Fibroblast of the conjunctiva (primary cell): Measurements from ENCODE around the gene AP1M2.
"Not testable (repeated sequence)": the region's sequence is repeated elsewhere in the genome, so short reads cannot be mapped to it uniquely, and the experiment has no call there.

ENCODE experiments used
- DNase-seq: peaks from one replicate; pipeline ENCODE4 v3.0.0-alpha.2; 2010; ENCODE audit warnings: low read depth

Gene AP1M2

GRCh38 chr19:10565028-10565566, 22.0 kb downstream of the AP1M2 start:
- no peak for DNase-seq

DNA sequence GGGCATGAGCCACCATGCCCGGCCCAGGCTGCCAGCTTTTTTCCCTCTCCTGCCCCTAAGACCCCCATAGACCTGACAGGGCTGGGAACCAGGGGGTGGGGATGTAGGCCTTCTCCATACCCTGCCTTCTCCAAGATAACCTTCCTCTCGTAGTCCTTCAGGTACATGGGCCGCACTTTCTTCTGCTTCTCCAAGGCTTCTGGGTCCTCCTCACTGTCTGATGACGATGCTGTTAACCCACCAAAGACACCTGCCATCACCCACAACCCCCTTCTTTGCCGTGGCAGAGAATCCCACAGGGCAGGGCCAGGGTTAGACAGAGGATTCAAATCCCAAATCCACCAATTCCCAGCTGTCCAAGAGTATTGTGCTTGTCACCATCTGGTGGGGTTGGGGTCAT, 24.5 kb downstream of the AP1M2 start:
- DNase-seq = no peak

DNA sequence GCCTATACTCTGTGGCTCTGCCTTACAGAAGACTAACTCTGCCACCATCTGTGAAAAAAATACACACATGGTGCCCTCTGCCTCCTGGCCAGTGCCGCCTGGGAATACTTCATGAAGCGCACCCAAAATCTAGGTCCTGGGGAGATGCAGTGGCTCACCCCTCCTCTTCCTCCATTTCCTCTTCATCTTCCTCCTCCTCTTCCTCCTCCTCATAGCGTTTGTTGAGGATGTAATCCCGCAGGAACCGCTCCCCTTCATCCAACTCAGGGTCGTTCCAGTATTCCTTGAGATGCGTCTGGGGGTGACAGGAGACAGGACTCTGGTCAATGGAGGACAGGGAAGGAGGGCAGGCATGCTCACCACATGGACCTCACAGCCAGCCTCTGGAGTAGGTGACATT, 27.0 kb downstream of the AP1M2 start:
- no peak for DNase-seq

DNA sequence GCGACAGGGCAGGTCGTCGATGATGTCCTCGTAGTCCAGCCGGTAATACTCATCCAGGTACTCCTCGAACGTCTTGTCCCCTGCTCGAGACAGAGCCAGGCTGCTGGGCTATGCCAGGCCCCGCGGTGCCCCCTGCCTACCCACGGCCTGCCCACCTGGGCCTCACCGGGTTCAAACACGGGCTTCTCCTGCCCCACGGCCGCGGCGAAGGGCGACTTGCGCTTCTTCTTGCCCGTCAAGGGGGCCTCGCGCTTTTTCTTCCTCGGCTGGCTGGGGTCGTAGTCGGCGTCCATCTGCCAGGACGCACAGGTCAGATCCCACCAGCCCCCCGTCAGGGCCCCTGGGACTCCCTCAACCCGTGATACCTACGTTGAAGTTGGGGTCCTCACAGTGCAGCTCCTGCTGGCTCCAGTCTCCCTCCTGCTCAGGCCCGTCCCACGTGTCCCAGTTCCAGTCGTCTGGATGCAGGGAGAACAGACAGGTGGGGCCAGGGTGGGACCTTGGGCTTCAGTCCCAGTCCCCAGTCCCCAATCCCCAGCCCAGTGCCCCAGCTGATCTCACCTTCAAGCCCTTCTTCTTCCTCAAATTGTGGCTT, 29.4 kb downstream of the AP1M2 start:
- no peak for DNase-seq

DNA sequence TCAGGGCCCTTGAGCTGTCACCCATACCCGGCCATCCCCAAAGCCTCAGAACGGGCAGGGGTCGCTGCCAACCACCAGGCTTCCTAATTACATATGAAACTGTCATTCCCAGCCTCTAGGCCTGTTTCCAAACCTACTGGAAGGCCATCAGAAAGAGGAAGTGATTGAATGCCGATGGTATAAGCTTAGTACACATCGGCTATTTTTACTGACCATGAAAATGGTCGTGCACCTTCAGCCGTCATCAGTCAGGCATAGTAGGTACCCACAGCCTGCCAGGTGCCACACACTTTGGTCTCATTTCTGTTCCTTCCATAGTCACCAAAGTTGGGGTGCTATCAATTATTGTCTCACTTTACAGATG, 31.5 kb downstream of the AP1M2 start:
- DNase-seq = no peak

GRCh38 chr19:10554760-10555609, 32.1 kb downstream of the AP1M2 start:
- DNase-seq = no peak

GRCh38 chr19:10553943-10554381, 33.1 kb downstream of the AP1M2 start:
- no peak for DNase-seq

- no peak for DNase-seq
Measured at GRCh38 chr19:10553087-10553667, 33.9 kb downstream of the AP1M2 start.

GRCh38 chr19:10552510-10553053, 34.5 kb downstream of the AP1M2 start:
- no peak for DNase-seq

DNA sequence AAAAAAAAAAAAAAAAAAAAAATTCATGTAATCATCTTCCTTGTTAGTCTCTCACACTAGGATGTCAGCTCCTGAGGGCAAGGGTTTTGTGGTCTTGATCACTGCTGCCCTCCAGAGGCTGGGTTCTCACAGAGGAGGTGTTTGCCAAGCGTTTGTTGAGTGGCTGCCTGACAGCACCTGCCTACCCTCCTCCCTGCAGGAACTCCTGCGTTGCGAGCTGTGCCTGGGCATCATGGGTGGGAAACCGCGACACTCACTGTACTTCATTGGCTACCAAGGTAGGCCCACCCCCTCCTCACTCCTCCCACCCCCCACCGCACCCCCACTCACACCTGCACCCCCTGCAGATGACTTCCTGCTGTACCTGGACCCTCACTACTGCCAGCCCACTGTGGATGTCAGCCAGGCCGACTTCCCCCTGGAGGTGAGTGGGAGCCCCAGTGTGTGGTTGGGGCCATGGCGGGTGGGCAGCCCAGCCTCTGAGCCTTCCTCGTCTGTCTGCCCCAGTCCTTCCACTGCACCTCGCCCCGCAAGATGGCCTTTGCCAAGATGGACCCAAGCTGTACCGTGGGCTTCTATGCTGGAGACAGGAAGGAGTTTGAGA, 35.3 kb downstream of the AP1M2 start:
- no peak for DNase-seq

DNA sequence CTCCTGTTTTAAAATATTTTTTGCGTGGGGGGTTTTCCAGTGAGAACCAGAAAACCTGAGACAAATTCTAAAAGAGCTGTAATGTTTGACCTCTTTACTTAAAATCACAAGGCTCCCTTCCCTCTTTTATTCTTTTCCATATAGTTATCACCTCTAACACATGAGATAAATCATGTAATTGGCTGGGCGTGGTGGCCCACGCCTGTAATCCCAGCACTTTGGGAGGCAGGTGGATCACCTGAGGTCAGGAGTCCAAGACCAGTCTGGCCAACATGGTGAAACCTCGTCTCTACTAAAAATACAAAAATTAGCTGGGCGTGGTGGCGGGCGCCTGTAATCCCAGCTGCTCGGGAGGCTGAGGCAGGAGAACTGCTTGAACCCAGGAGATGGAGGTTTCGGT, 36.1 kb downstream of the AP1M2 start:
- DNase-seq = not testable (repeated sequence)

GRCh38 chr19:10550336-10550735, 36.8 kb downstream of the AP1M2 start:
- DNase-seq = no peak

GRCh38 chr19:10549733-10550132, 37.4 kb downstream of the AP1M2 start:
- DNase-seq = no peak

DNA sequence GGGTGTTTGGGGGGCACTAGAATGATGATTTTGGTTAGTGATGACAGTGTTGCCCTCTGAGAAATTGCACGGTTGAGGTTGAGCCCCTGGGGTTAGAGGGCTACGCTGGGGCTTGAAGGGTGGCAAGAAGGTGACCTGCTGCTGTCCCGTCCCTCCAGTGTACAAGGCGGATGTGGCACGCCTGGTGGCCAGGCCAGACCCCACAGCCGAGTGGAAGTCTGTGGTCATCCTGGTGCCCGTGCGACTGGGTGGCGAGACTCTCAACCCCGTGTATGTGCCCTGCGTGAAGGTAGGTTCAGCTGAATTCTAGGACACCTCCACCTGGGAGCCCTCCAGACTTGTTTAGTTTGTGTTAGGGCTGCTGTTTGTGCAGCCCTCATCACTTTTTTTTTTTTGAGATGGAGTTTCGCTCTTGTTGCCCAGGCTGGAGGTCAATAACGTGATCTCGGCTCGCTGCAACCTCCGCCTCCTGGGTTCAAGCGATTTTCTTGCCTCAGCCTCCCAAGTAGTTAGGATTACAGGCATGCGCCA, 38.3 kb downstream of the AP1M2 start:
- DNase-seq = no peak

GRCh38 chr19:10546817-10547216, 40.3 kb downstream of the AP1M2 start:
- DNase-seq = no peak

DNA sequence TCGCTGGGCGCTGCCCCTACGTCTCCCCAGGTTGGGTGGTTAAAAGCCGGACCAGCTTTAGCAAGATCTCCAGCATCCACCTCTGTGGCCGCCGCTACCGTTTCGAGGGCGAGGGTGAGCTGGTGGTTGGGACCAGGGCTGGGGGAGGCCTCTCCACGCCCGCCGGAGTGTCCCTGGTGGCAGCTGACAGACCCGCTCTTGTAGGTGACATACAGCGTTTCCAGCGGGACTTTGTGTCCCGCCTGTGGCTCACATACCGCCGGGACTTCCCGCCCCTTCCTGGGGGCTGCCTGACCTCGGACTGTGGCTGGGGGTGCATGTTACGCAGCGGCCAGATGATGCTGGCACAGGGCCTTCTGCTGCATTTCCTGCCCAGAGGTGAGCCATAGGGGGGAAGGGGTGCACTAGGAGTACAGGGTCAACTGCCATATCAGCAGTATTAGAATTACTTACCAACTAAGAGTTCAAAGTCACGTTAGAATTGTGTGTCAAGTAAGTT, 42.3 kb downstream of the AP1M2 start:
- DNase-seq = no peak

DNA sequence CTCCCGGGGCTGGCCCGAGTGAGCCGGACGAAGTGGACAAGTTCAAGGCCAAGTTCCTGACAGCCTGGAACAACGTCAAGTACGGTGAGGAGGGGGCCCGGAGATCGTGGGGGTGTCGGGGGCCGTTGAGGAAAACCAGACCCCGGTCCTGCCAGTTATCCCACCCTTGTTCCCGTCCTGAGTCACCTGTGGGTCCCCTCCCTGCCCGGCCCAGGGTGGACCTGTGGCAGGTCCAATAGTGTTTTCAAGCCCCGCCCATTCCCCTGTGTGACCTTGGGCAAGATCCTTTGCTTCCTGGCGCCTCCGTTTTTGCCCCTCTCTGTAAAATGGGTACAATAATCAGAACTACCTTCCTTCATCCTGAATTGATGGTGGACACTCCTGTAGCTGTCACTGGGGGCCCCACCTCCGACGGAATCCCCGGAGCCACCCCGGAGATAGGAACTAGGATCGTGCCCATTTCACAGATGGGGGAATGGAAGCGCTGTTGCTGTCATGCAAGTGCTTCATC, 42.8 kb downstream of the AP1M2 start:
- DNase-seq = no peak

DNA sequence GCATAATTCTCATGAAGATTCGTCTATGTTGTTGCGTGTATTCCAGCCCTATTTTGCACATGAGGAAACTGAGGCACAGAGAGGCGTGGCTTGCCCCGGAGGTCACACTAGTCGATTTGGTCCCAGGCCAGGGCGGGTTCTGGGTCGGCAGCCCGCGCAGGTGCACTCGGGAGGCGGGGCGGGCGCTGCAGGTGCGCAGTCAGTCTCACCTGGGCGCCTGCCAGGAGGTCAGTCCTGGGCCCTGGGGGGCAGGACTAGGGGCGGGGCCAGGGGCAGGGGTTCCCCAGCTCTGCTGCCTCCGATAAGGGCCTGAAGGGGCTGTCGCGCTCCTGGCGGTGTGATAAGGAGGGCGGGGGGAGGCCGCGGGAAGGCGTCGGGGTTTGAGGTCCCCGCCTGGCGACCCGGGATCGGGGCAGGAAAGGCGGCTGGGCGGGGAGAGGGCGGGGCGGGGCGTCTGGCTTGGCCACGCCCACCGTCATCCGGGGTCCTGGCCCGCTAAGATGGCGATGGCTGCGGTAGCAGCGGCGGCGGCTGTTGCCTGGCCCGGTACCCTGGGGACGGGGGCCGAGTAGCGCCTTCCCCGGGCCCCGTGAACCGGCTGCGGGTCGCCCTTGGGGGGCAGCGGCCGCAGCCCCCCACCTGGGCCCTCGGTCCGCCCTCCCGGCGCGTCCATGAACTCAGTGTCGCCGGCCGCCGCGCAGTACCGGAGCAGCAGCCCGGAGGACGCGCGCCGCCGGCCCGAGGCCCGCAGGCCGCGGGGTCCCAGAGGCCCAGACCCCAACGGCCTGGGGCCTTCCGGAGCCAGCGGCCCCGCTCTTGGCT, 43.5 kb downstream of the AP1M2 start, which contains the start of gene ATG4D:
Gene ATG4D (plus strand): TSS at position 485 of the 822 bp plus-strand sequence. CDS start 187 bp downstream, at position 672.
- no peak for DNase-seq

GRCh38 chr19:10543059-10543419, 44.1 kb downstream of the AP1M2 start:
- no peak for DNase-seq

DNA sequence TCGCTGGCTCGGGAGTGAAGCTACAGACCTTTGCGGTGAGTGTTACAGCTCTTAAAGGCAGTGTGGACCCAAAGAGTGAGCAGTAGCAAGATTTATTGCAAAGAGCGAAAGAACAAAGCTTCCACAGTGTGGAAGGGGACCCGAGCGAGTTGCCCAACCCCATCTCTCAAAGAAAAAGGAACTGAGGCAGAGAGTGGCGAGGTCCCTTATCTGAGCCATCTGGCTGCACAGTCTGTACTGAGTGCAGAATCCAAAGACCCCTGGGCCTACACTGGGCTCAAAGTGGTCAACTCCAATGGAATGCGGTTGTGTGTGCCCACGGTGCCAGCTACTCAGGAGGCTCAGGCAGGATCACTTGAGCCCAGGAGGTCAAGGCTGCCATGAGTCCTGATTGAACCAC, 48.1 kb downstream of the AP1M2 start:
- DNase-seq = not testable (repeated sequence)
